GM18508 (cell line): ENCODE results near the gene VWA2.
"Not testable (repeated sequence)": the region's sequence is repeated elsewhere in the genome, so short reads cannot be mapped to it uniquely, and the experiment has no call there.

Experiments
- ATAC-seq: cut with Tn5 transposase; IDR thresholded peaks from one replicate; pipeline ENCODE4 v1.9.1; 2021; ENCODE audit warnings: moderate number of reproducible peaks; ENCODE audit not compliant: insufficient read depth, unreplicated experiment

The VWA2 gene

GRCh38 chr10:114311496-114312209 lies 72.6 kb downstream of the VWA2 start:
- no peak for ATAC-seq

DNA sequence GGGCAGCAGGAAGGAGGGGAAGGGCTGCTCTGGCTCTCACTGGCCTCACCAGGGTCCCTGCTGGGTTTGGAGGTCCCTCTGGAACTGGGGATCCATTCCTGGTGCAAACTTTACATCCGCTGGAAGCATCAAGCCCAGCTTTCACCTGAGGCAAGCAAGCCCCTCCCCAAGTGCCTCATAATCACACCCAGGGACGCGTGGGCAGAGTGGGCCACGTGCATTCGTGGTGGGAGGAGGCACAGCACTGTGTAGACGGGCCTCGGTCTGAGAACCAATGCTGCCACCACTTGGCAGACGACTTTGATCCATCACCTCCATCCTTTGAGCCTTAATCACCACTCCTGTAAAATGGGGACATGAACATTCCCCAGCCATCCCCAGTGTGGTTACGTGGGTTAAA lies 74.1 kb downstream of the VWA2 start:
- ATAC-seq = no peak

- ATAC-seq = no peak
Observed at GRCh38 chr10:114313866-114314265, 74.8 kb downstream of the VWA2 start.

DNA sequence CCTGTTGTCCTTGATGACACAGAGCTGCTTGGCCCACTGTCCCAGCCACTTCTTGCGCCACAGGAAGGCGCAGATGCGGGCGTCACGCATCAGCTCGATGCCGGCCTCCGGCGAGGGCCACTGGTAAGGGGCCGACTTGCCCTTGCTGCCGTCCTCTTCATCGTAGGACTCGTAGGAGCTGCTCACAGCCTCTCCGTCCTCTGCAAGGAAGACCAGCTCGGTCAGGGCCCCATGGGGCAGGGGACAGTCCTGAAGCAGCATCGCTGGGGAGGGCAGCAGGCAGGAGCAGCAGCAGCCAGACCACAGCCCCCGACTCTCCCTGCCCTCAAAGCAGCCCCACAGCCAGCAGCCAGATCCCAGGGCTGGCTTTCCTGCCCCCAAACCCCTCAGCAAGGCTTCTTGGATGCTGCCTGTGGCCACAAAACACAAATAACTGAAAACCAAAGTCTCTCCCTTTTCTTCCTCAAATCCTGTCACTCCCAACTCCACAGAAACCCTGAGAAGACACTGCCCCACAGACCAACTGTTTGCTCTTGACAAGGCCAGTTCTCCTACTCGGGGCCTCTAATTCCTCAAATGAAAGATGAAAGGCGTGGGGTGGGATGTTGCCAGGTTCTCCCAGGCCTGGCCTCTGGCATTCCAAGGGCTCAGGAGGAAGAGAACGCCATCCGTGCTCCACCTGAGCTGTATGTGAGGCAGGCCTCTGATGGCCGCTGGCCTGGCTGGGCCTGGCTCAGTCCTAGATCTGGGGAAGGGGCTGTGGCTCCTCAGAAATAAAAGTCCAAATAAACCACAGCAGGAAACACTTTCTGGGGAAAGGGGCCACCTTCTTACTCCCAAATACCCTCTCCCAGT lies 76.7 kb downstream of the VWA2 start:
- ATAC-seq = no peak

GRCh38 chr10:114316744-114317143 lies 77.7 kb downstream of the VWA2 start:
- no peak for ATAC-seq

DNA sequence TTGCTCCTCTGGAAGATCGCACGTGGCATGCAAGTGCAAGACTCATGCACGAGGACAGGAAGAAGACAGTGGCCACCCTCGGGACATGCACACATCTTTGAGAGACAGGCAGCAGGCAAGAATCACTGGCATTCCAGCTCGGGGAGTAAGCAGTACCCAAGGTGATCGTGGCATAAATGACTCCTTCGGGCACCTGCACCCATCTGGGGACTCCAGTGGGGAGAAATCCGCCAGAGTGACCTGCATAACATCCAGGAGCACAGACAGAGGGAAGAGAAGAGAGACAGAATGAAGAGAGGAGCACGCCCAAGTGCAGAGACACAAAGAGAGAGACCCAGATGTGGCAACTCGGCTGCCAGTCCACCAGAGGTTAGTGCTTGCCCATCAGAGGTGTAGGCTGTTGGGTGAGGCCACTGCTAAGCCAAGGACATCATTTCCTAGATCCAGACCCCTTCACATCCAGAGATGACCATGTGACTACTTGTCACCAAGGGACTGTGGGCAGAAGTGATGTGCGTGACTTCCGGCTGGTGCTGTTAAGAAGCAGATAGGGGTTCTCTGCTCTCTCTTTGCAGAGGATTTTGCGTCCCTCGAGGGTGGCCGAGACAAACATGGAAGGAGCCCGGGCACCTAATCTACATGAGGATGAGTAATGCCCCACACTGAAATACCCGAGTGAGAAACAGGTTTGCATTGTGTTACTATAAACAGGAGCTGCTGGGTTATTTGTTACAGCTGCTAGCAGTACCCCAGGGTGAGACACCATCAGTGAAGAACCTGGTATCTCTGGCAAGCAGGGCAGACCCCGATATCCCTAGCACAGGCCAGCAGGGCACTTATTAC lies 80.6 kb downstream of the VWA2 start:
- no peak for ATAC-seq

DNA sequence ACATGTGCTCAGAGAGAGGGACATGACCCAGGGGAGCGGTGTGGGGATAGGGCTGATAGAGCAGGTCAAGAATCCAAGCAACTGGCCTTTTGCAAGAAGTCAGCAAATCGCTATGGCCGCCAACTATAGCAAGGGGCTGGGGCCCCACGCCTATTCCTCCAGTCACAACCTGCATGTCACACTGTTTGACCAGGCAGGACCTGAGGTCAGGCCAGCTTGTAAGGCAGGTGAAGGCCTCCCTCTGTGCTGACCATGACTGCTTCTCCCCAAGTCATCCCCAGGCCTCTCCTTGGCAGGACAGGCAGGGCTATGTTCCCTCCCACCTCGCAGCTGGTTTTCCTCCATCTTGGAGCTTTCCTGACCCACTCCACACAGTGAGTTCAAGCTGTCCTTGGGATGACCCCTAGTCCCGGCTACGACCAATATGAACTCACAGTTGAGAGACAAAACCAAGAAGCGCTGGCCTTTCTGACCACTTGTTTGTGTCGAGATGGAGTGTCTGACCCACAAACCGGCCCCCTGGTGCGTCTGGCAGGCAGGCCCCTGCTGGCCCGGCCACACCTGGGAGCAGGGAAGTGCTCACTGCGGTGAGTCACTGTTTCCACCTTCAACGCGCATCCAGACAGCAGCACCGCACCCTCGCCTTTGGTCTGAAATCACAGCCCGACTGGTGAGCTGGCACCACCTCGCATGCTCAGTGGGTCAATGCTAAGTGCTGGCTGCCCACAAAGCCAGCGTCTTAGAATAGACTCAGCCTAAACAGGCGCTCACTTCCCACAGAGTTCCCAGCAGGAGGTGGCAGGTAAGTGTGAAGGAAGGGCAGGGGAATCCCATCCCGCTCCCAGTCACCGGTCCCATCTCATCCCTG lies 81.4 kb downstream of the VWA2 start:
- no peak for ATAC-seq

GRCh38 chr10:114322344-114322743 lies 83.3 kb downstream of the VWA2 start:
- no peak for ATAC-seq

GRCh38 chr10:114323023-114323422 lies 84.0 kb downstream of the VWA2 start:
- ATAC-seq = no peak

GRCh38 chr10:114326795-114327194 lies 87.7 kb downstream of the VWA2 start:
- ATAC-seq = no peak

GRCh38 chr10:114327537-114328440 lies 88.7 kb downstream of the VWA2 start:
- ATAC-seq = no peak

- ATAC-seq = no peak
Observed at GRCh38 chr10:114328441-114328812, 89.4 kb downstream of the VWA2 start.

GRCh38 chr10:114328874-114329273 lies 89.8 kb downstream of the VWA2 start:
- ATAC-seq = no peak

DNA sequence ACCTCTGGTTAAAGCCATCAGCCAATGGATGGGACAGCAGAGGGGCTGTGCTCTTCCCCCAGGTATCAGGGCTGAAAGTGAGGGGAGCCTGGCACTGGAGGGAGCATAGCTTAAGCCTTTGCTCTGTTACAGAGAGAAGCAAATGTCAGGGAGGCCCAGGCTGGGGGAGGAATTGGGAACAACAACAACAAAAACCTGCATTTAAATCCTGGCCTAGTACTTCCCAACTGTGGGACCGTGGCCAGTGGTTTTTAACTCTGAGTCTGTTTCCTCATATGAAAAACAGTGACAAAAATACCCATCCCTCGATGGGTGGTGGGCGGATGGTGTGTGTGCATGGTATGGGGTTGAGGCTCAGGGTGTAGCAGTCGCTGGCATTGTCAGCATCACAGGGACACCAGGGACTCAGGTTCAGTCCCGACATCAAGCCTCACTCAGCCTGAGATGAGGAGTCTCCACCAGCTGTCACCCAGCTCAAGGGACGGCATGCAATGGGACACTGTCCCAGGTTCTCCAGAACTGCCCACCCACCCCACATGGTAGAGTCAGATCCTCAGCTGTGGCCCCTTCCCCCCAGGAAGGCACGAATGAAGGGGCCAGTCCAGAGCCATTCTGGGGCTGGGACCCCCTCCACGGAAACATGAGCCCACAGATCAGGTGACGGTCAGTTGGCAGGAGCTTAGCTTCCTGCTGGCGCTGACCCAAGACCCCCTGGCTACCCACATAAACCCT lies 90.7 kb downstream of the VWA2 start:
- no peak for ATAC-seq

DNA sequence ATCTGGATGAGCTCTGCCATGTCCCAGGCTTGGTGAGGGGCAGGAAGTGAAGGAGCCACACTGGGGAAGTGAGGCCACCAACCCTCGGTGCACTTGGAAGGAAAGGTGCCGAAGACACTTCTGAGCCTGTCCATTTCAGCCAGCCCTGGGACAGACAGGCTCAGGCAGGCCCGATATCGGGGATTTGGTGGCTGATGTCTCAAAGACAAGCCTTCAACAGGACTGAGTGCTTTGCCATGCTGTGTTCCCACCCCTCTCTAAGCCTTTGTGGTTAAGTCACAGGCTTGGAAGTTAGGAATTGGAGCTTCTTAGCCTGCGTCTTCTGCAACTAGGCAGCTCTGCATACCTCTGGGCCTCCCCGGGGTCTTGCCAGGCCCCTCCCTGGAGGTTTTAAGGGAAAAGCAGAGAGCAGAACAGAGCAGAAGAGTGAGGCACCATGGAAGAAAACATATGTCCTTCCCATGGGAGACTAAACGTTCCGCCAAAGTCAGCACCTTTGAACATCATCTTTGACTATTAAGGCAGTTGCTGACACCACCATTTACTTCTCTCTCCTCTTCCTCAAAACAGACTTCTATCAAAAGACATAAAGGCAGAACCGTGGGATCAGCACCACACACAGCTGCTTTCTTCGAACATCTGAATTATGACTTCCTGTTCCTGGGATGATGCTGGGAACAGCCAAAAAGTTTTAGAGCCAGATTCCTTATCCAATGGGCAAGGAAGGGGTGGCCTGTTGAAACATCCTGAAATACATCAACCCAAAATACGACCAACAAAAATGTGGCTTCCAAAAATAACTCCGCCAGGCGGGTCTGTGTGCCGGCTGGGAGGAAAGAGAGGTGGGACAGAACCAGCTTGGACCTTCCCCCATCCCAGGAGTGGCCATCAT lies 93.5 kb downstream of the VWA2 start:
- no peak for ATAC-seq

- not testable (repeated sequence) for ATAC-seq
Observed at GRCh38 chr10:114333441-114333840, 94.4 kb downstream of the VWA2 start.

DNA sequence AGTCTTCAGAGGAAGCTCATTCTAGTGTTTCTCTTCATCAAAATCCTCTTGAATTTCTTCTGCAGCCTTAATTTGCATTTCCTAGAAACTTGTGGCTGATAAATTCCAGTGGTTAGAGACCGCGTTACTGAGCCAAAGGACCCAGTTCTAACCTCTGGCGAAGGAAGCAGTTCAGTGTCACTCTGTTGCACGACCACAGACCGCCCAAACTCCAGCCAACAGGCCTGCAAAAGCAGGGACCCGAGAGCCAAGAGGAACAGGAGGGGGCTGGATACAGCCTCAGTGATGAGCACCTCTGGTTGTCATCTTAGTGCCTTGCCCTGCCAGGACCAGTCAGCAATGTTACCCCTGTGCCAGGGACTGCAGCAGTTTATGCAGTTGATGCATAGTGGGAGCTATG lies 95.2 kb downstream of the VWA2 start:
- ATAC-seq = no peak
